ENCODE data around the gene IQSEC3.

Gene IQSEC3

DNA sequence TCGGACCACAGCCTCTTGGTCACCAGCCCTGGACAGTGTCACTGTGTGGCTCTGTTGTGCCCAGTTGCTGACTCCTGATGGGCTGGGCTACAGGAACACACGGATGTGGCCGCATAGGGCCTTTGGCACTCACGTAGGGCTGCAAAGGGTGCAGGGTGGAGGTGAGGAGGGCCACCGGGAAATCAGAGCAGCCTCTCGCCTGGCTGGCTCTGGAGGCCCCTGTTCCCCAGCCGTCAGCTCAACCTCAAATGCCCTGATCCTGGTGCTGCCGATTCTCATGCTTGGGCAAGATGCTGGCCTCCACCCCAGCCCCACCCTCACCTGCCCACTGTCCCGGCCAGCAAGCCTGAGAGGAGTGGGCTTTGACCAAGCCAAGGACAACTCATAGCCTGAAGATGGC is 88.4 kb downstream of the IQSEC3 start:
- H3K36me3 ChIP-seq (ENCODE audit: control insufficient read depth in 2 of 2, insufficient read depth in 1 of 2, low read length in 2 of 2), result no peaks in the 10 kb centered on the region
- H3K4me3 ChIP-seq (ENCODE audit: low read depth, low read length), result no peak overlapping the region
- POLR2A ChIA-PET, result no interaction called here
- H3K4me1 ChIP-seq (ENCODE audit: control insufficient read depth, insufficient read depth, low read length), result no peaks in the 10 kb centered on the region
- H3K9me3 ChIP-seq (ENCODE audit: control insufficient read depth, insufficient read depth, low read depth, low read length), result no peaks in the 10 kb centered on the region
- TF ChIP-seq ZNF248 (tag by site-specific recombination; IDR thresholded peaks at IDR 0.05) (no peak), ZNF211 (tag by site-specific recombination; IDR thresholded peaks at IDR 0.05; ENCODE audit: low read depth) (no peak), ZNF292 (tag by site-specific recombination; IDR thresholded peaks at IDR 0.05; ENCODE audit: borderline replicate concordance, low read depth) (no peak)
- TF ChIP-seq, protein P1, sequence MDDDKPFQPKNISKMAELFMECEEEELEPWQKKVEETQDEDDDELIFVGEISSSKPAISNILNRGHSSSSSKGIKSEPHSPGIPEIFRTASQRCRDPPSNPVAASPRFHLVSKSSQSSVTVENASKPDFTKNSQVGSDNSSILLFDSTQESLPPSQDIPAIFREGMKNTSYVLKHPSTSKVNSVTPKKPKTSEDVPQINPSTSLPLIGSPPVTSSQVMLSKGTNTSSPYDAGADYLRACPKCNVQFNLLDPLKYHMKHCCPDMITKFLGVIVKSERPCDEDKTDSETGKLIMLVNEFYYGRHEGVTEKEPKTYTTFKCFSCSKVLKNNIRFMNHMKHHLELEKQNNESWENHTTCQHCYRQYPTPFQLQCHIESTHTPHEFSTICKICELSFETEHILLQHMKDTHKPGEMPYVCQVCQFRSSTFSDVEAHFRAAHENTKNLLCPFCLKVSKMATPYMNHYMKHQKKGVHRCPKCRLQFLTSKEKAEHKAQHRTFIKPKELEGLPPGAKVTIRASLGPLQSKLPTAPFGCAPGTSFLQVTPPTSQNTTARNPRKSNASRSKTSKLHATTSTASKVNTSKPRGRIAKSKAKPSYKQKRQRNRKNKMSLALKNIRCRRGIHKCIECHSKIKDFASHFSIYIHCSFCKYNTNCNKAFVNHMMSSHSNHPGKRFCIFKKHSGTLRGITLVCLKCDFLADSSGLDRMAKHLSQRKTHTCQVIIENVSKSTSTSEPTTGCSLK (tag by site-specific recombination; IDR thresholded peaks at IDR 0.05), result no peak
- TF ChIP-seq, protein P2, sequence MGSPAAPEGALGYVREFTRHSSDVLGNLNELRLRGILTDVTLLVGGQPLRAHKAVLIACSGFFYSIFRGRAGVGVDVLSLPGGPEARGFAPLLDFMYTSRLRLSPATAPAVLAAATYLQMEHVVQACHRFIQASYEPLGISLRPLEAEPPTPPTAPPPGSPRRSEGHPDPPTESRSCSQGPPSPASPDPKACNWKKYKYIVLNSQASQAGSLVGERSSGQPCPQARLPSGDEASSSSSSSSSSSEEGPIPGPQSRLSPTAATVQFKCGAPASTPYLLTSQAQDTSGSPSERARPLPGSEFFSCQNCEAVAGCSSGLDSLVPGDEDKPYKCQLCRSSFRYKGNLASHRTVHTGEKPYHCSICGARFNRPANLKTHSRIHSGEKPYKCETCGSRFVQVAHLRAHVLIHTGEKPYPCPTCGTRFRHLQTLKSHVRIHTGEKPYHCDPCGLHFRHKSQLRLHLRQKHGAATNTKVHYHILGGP (tag by site-specific recombination; IDR thresholded peaks at IDR 0.05), result no peak
- H3K27ac ChIP-seq (ENCODE audit: extremely low read depth, low read depth, low read length), result no peak overlapping the region
- CTCF ChIA-PET, result no interaction called here

DNA sequence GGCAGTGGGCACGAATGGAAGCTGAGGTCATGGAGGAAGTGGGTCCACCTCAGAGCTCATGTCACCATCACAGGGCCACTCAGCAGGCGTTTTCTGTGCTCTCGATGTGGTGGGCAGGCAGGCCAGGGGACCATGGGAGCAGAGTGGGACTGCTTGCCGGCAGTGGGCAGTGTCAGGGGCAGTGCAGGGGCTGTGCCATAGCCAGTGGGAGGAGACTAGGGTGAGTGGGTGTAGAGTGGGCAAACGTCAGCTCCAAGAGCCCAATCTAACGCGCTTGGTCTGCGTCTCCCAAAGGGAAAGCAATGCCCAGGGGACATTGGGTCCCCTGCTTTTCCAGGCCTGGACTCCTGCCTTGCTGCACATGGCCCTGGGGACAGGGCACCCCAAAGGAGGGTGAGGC is 89.1 kb downstream of the IQSEC3 start:
- ChIA-PET CTCF (interaction anchor here (0.7 kb wide), 1 partner anchor 11 kb away, joined by 5 read pairs; no protein-coding TSS in a partner anchor), POLR2A (no interaction called here)
- no peaks in the 10 kb centered on the region for H3K4me1 ChIP-seq (ENCODE audit: control insufficient read depth, insufficient read depth, low read length)
- H3K36me3 ChIP-seq (ENCODE audit: control insufficient read depth in 2 of 2, insufficient read depth in 1 of 2, low read length in 2 of 2), result no peaks in the 10 kb centered on the region
- H3K4me3 ChIP-seq (ENCODE audit: low read depth, low read length), result no peak overlapping the region
- no peak overlapping the region for H3K27ac ChIP-seq (ENCODE audit: extremely low read depth, low read depth, low read length)
- H3K9me3 ChIP-seq (ENCODE audit: control insufficient read depth, insufficient read depth, low read depth, low read length), result no peaks in the 10 kb centered on the region
- peak; percentile 75 for TF ChIP-seq ZFHX2 (tag by site-specific recombination; conservative IDR thresholded peaks at IDR 0.05)
- TF ChIP-seq ZNF623 (tag by site-specific recombination; IDR thresholded peaks at IDR 0.05), result no peak
- no peak for TF ChIP-seq ZNF138 (tag by site-specific recombination; IDR thresholded peaks at IDR 0.05; ENCODE audit: borderline replicate concordance)
- TF ChIP-seq, protein P3, sequence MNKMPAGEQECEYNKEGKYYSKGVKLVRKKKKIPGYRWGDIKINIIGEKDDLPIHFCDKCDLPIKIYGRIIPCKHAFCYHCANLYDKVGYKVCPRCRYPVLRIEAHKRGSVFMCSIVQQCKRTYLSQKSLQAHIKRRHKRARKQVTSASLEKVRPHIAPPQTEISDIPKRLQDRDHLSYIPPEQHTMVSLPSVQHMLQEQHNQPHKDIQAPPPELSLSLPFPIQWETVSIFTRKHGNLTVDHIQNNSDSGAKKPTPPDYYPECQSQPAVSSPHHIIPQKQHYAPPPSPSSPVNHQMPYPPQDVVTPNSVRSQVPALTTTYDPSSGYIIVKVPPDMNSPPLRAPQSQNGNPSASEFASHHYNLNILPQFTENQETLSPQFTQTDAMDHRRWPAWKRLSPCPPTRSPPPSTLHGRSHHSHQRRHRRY (tag by site-specific recombination; IDR thresholded peaks at IDR 0.05), result no peak
- peak; percentile 78 for TF ChIP-seq EGR2 (tag by site-specific recombination; IDR thresholded peaks at IDR 0.05; ENCODE audit: low read depth)
- TF ChIP-seq GLI2 (tag by site-specific recombination; IDR thresholded peaks at IDR 0.05; ENCODE audit: borderline replicate concordance, low read depth), result no peak
- TF ChIP-seq OSR2 (tag by site-specific recombination; IDR thresholded peaks at IDR 0.05), result no peak
- TF ChIP-seq ZNF501 (tag by site-specific recombination; IDR thresholded peaks at IDR 0.05), result no peak

DNA sequence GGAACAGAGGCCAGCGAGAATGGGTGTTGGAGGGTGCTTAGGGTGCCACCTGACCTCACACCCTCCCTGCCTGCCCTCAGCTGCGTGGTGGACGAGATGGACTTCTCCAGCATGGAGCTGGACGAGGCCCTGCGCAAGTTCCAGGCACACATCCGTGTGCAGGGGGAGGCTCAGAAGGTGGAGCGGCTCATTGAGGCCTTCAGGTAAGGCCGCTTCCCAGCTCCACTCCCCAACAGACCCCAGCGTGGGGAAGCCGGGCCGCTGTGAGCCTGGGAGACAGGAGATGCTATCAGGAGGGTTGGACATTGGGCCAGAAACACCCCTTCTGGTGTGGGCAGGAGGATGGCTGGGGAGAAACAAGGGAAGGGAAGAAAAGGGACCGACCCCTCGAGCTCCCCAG is 90.4 kb downstream of the IQSEC3 start:
- no peaks in the 10 kb centered on the region for H3K36me3 ChIP-seq (ENCODE audit: control insufficient read depth in 2 of 2, insufficient read depth in 1 of 2, low read length in 2 of 2)
- CTCF ChIA-PET, result no interaction called here
- H3K9me3 ChIP-seq (ENCODE audit: control insufficient read depth, insufficient read depth, low read depth, low read length), result no peaks in the 10 kb centered on the region

More for the DNA sequence above, 90.4 kb downstream of the IQSEC3 start:
- H3K4me1 ChIP-seq (ENCODE audit: control insufficient read depth, insufficient read depth, low read length), result no peaks in the 10 kb centered on the region
- TF ChIP-seq ZSCAN30 (tag by site-specific recombination; IDR thresholded peaks at IDR 0.05) (no peak), ZNF837 (tag by site-specific recombination; IDR thresholded peaks at IDR 0.05) (no peak), ZNF335 (tag by site-specific recombination; conservative IDR thresholded peaks at IDR 0.05) (no peak), ZNF48 (tag by site-specific recombination; IDR thresholded peaks at IDR 0.05) (no peak)
- TF ChIP-seq, protein P4, sequence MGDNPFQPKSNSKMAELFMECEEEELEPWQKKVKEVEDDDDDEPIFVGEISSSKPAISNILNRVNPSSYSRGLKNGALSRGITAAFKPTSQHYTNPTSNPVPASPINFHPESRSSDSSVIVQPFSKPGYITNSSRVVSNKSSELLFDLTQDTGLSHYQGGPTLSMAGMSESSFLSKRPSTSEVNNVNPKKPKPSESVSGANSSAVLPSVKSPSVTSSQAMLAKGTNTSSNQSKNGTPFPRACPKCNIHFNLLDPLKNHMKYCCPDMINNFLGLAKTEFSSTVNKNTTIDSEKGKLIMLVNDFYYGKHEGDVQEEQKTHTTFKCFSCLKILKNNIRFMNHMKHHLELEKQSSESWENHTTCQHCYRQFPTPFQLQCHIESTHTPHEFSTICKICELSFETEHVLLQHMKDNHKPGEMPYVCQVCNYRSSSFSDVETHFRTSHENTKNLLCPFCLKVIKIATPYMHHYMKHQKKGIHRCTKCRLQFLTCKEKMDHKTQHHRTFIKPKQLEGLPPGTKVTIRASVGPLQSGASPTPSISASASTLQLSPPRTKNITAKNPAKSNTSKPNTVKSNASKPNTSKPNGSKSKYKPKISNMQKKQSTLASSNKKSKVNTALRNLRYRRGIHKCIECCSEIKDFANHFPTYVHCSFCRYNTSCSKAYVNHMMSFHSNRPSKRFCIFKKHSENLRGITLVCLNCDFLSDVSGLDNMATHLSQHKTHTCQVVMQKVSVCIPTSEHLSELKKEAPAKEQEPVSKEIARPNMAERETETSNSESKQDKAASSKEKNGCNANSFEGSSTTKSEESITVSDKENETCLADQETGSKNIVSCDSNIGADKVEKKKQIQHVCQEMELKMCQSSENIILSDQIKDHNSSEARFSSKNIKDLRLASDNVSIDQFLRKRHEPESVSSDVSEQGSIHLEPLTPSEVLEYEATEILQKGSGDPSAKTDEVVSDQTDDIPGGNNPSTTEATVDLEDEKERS (tag by site-specific recombination; IDR thresholded peaks at IDR 0.05), result no peak
- H3K4me3 ChIP-seq (ENCODE audit: low read depth, low read length), result no peak overlapping the region
- H3K27ac ChIP-seq (ENCODE audit: extremely low read depth, low read depth, low read length), result no peak overlapping the region
- POLR2A ChIA-PET, result no interaction called here
